Measurements from ENCODE around the gene TMPRSS2.

The TMPRSS2 gene

DNA sequence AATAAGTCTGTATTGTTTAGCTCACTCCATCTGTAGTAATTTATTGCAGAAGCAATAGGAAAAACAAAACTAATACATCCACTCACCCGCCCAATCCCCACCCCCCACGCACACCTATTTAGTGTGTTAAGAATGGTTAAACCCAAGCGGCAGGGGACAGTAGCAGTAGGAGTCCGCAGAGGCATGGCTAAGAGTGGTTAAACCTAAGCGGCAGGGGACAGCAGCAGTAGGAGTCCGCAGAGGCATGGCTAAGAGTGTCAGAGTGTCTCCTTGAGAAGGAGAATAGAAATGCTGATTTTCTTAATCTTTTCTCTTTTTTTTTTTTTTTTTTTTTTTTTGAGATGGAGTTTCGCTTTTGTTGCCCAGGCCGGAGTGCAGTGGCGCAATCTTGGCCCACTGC lies 34.8 kb upstream of the TMPRSS2 start:
- H3K4me3 ChIP-seq (ENCODE audit: control insufficient read depth, low read depth, low read length): no peak overlapping the region
- TF ChIP-seq, protein P1, sequence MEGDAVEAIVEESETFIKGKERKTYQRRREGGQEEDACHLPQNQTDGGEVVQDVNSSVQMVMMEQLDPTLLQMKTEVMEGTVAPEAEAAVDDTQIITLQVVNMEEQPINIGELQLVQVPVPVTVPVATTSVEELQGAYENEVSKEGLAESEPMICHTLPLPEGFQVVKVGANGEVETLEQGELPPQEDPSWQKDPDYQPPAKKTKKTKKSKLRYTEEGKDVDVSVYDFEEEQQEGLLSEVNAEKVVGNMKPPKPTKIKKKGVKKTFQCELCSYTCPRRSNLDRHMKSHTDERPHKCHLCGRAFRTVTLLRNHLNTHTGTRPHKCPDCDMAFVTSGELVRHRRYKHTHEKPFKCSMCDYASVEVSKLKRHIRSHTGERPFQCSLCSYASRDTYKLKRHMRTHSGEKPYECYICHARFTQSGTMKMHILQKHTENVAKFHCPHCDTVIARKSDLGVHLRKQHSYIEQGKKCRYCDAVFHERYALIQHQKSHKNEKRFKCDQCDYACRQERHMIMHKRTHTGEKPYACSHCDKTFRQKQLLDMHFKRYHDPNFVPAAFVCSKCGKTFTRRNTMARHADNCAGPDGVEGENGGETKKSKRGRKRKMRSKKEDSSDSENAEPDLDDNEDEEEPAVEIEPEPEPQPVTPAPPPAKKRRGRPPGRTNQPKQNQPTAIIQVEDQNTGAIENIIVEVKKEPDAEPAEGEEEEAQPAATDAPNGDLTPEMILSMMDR (IDR thresholded peaks at IDR 0.05; ENCODE audit: control insufficient read depth, insufficient read depth, low read depth, low read length, missing control alignments): no peak
- no peak for DNase-seq (ENCODE audit: low read depth)

DNA sequence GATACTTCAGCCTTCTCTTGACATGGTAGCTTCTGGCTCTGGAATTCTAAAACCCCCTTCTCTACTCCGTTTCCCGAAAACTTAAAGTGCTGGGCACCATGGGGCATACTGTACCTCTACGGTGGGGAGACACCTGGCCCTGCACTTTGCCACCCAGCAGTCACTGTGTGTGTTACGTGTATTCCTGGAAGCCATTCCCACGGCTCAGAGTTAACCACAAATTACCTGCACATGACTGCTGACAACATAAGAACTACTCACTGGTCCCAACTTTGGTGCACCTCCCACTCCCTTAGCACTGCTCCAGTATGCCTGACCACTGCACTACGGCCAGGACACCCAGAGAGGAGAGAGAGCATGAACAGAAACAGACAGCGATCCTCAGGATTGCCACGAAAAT lies 29.4 kb upstream of the TMPRSS2 start:
- DNase-seq (ENCODE audit: low read depth): no peak
- TF ChIP-seq, protein P1 (IDR thresholded peaks at IDR 0.05; ENCODE audit: control insufficient read depth, insufficient read depth, low read depth, low read length, missing control alignments): no peak
- H3K4me3 ChIP-seq (ENCODE audit: control insufficient read depth, low read depth, low read length): no peak overlapping the region

DNA sequence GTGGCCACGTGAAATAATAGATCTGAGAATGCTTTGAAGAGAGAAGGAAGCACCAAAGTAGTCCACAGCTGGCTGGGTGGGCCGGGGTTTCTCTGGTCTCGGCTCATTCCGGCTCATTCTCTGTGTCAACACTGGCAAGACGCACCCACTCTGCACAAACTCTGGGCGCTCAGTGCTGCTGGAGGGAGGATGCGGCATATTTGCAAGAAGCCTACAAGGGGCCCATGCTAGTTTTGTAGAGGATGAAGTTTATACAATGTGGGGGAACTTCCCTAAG lies 28.8 kb upstream of the TMPRSS2 start:
- TF ChIP-seq, protein P1 (IDR thresholded peaks at IDR 0.05; ENCODE audit: control insufficient read depth, insufficient read depth, low read depth, low read length, missing control alignments): no peak
- no peak overlapping the region for H3K4me3 ChIP-seq (ENCODE audit: control insufficient read depth, low read depth, low read length)
- DNase-seq (ENCODE audit: low read depth): no peak

DNA sequence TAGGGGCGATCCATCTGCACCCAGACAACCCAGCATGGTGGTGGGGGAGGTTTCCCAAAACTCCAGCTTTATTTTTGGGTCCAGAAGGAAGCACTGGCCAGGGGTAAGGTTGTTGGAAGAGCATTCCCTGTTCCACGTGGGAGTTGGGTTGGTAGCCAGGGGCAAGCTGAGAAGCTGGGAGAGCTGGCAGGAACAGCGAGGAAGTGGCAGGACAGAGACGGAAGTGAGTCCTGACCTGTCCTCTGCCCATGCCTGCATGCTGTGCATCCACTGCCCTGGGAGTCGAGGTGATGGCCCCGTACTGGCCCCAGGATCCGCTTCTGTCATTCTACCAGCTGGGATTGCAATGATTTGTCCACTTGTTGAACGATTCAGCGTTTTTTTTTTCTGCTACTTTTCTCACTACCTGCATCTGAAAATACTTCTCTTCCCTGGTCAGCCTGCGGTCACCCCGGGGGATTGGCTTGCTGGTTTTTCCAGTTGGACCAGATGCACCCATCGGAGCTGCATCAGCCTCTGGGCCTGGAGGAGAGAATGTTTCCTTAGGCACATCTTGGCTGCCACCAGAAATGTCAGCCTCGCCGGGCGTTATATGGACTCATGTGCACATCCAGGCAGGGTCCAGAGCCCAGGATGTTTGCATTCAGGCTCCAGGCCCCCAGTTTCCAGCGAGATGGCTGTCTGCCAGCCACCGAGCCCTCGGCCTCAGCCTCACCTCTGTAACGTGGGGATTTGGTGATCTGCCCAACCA lies 28.3 kb upstream of the TMPRSS2 start:
- no peak for DNase-seq (ENCODE audit: low read depth)
- TF ChIP-seq, protein P1 (IDR thresholded peaks at IDR 0.05; ENCODE audit: control insufficient read depth, insufficient read depth, low read depth, low read length, missing control alignments): no peak
- no peak overlapping the region for H3K4me3 ChIP-seq (ENCODE audit: control insufficient read depth, low read depth, low read length)

DNA sequence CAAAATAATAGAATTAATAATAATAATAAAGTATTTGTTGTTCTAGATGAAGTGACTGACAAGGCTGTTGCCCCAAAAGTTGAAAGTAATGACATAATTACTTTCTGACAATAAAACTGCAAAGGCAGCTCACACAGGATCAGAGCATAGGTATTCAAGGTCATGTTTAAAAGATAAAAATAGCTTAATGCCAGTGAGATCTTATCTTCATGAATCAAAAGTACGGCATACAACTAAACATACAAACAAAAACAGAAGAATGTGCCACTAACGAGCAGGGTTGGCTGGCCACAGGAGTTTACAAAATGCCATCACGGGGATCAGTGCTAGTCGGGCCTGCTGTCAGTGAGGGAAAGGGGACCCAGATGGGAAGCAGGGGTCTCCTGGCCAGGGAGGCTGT lies 22.4 kb upstream of the TMPRSS2 start:
- no peak for DNase-seq (ENCODE audit: low read depth)
- no peak overlapping the region for H3K4me3 ChIP-seq (ENCODE audit: control insufficient read depth, low read depth, low read length)
- TF ChIP-seq, protein P1 (IDR thresholded peaks at IDR 0.05; ENCODE audit: control insufficient read depth, insufficient read depth, low read depth, low read length, missing control alignments): no peak

DNA sequence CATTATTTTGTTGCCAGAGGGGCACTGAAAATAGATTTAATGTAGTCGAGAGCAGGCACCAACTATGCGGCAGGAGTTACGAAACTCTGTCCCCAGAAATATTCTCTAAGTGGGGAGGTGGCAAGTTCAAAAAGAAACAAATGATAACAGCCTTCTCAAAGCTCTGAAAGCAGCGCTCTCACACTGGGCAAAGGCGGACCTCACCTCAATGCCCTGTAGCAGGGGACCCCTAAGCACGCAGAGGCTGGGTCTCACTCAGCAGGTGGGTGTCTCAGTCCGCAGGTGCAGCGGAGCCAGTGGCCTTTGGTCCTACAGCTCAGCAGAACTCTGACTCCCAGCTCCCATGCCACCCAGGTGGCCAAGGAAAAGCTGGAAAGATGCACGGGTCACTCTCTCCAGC lies 21.8 kb upstream of the TMPRSS2 start:
- DNase-seq (ENCODE audit: low read depth): no peak
- no peak overlapping the region for H3K4me3 ChIP-seq (ENCODE audit: control insufficient read depth, low read depth, low read length)
- TF ChIP-seq, protein P1 (IDR thresholded peaks at IDR 0.05; ENCODE audit: control insufficient read depth, insufficient read depth, low read depth, low read length, missing control alignments): no peak

Measured in AG09309 (cell line).